HEK293 (cell line): ENCODE results near the gene CACTIN.

Source experiments
- KLF10 ChIP-seq: fragments of 450-650 bp; IDR thresholded peaks from 2 replicates; pipeline ENCODE4 v1.5.1; 2018; ENCODE audit warnings: missing biosample characterization, mild to moderate bottlenecking, missing genetic modification characterization
- OVOL3 ChIP-seq: fragments of 450-650 bp; formaldehyde crosslinking; IDR thresholded peaks from 2 replicates; pipeline ENCODE4 v1.5.1; 2016; ENCODE audit warnings: missing biosample characterization, missing genetic modification characterization
- ZBTB10 ChIP-seq: fragments of 450-650 bp; formaldehyde crosslinking; IDR thresholded peaks from 2 replicates; pipeline ENCODE4 v1.5.1; 2016; ENCODE audit warnings: missing biosample characterization, missing genetic modification characterization
- ZBTB11 ChIP-seq: fragments of 450-650 bp; formaldehyde crosslinking; conservative IDR thresholded peaks from 2 replicates; pipeline ENCODE4 v1.5.1; 2016; ENCODE audit warnings: low read depth, missing biosample characterization, missing genetic modification characterization
- ZBTB26 ChIP-seq: fragments of 450-650 bp; formaldehyde crosslinking; optimal IDR thresholded peaks from 2 replicates; pipeline ENCODE3; 2016; ENCODE audit warnings: missing biosample characterization, mild to moderate bottlenecking, missing genetic modification characterization
- ZNF10 ChIP-seq: fragments of 450-650 bp; formaldehyde crosslinking; IDR thresholded peaks from 2 replicates; pipeline ENCODE4 v1.5.1; 2017; ENCODE audit warnings: missing biosample characterization, missing genetic modification characterization
- ZNF112 ChIP-seq: fragments of 450-650 bp; formaldehyde crosslinking; IDR thresholded peaks from 2 replicates; pipeline ENCODE4 v1.5.0; 2017; ENCODE audit warnings: missing biosample characterization, missing genetic modification characterization
- ZNF148 ChIP-seq: fragments of 450-650 bp; formaldehyde crosslinking; IDR thresholded peaks from 2 replicates; pipeline ENCODE4 v1.5.0; 2017; ENCODE audit warnings: missing biosample characterization, missing genetic modification characterization, borderline replicate concordance
- ZNF157 ChIP-seq: fragments of 450-650 bp; formaldehyde crosslinking; IDR thresholded peaks from 2 replicates; pipeline ENCODE4 v1.5.1; 2016; ENCODE audit warnings: missing biosample characterization, missing genetic modification characterization
- ZNF169 ChIP-seq: fragments of 450-650 bp; formaldehyde crosslinking; IDR thresholded peaks from 2 replicates; pipeline ENCODE4 v1.5.1; 2016; ENCODE audit warnings: missing biosample characterization, missing genetic modification characterization
- ZNF18 ChIP-seq: fragments of 450-650 bp; formaldehyde crosslinking; IDR thresholded peaks from 2 replicates; pipeline ENCODE4 v1.5.1; 2016; ENCODE audit warnings: missing biosample characterization, missing genetic modification characterization
- ZNF23 ChIP-seq: fragments of 450-650 bp; formaldehyde crosslinking; IDR thresholded peaks from 2 replicates; pipeline ENCODE4 v1.5.1; 2016; ENCODE audit warnings: missing biosample characterization, missing genetic modification characterization, borderline replicate concordance
- ZNF311 ChIP-seq: fragments of 450-650 bp; formaldehyde crosslinking; IDR thresholded peaks from 2 replicates; pipeline ENCODE4 v1.5.1; 2017; ENCODE audit warnings: missing biosample characterization, missing genetic modification characterization, borderline replicate concordance
- ZNF350 ChIP-seq: fragments of 450-650 bp; formaldehyde crosslinking; IDR thresholded peaks from 2 replicates; pipeline ENCODE4 v1.5.0; 2017; ENCODE audit warnings: missing biosample characterization, mild to moderate bottlenecking, missing genetic modification characterization
- ZNF404 ChIP-seq: fragments of 450-650 bp; formaldehyde crosslinking; IDR thresholded peaks from 2 replicates; pipeline ENCODE4 v1.5.1; 2017; ENCODE audit warnings: missing biosample characterization, missing genetic modification characterization
- ZNF488 ChIP-seq: fragments of 450-650 bp; formaldehyde crosslinking; IDR thresholded peaks from 2 replicates; pipeline ENCODE4 v1.5.1; 2016; ENCODE audit warnings: missing biosample characterization, missing genetic modification characterization
- ZNF530 ChIP-seq: fragments of 450-650 bp; formaldehyde crosslinking; IDR thresholded peaks from 2 replicates; pipeline ENCODE4 v1.5.1; 2016; ENCODE audit warnings: low read depth, missing biosample characterization, missing genetic modification characterization
- ZNF585B ChIP-seq: fragments of 450-650 bp; formaldehyde crosslinking; IDR thresholded peaks from 2 replicates; pipeline ENCODE4 v1.5.1; 2016; ENCODE audit warnings: missing biosample characterization, missing genetic modification characterization
- ZNF645 ChIP-seq: fragments of 450-650 bp; formaldehyde crosslinking; IDR thresholded peaks from 2 replicates; pipeline ENCODE4; 2016; ENCODE audit warnings: missing biosample characterization, missing genetic modification characterization
- ZNF658 ChIP-seq: fragments of 450-650 bp; formaldehyde crosslinking; IDR thresholded peaks from 2 replicates; pipeline ENCODE4; 2016; ENCODE audit warnings: missing biosample characterization, missing genetic modification characterization
- ZNF701 ChIP-seq: fragments of 450-650 bp; formaldehyde crosslinking; IDR thresholded peaks from 2 replicates; pipeline ENCODE4 v1.5.1; 2016; ENCODE audit warnings: missing biosample characterization, missing genetic modification characterization
- ZNF792 ChIP-seq: fragments of 450-650 bp; formaldehyde crosslinking; IDR thresholded peaks from 2 replicates; pipeline ENCODE4 v1.5.1; 2016; ENCODE audit warnings: missing biosample characterization, missing genetic modification characterization
- ZSCAN16 ChIP-seq: fragments of 450-650 bp; formaldehyde crosslinking; IDR thresholded peaks from 2 replicates; pipeline ENCODE4 v1.5.1; 2016; ENCODE audit warnings: missing biosample characterization, missing genetic modification characterization

CACTIN gene

GRCh38 chr19:3626473-3627350 lies at the start of gene CACTIN (continued):
- TF ChIP-seq ZNF169 (tag by site-specific recombination): no peak
- TF ChIP-seq ZNF350 (tag by site-specific recombination): no peak
- TF ChIP-seq ZNF10: peak; percentile 25; the same call in 1 of the 2 replicates
- TF ChIP-seq ZNF792 (tag by site-specific recombination): no peak
- TF ChIP-seq ZNF645: no peak
- TF ChIP-seq ZBTB26 (tag by site-specific recombination): peak; percentile 97
- TF ChIP-seq ZNF404 (tag by site-specific recombination): no peak
- no peak for TF ChIP-seq OVOL3 (tag by site-specific recombination)
- TF ChIP-seq ZNF530 (tag by site-specific recombination): no peak
- TF ChIP-seq ZBTB10 (tag by site-specific recombination): peak; percentile 73
- TF ChIP-seq ZNF311 (tag by site-specific recombination): no peak
- TF ChIP-seq ZNF157: no peak
- no peak for TF ChIP-seq ZNF658 (tag by site-specific recombination)
- TF ChIP-seq KLF10: peak; percentile 99
- no peak for TF ChIP-seq ZNF112 (tag by site-specific recombination)
- no peak for TF ChIP-seq ZNF488
- TF ChIP-seq ZNF23 (tag by site-specific recombination): no peak
- TF ChIP-seq ZNF148 (tag by site-specific recombination): peak; percentile 61; the same call in 1 of the 2 replicates
- no peak for TF ChIP-seq ZNF701
- no peak for TF ChIP-seq ZNF18
- no peak for TF ChIP-seq ZSCAN16 (tag by site-specific recombination)
- TF ChIP-seq ZBTB11 (tag by site-specific recombination): no peak
- TF ChIP-seq ZNF585B (tag by site-specific recombination): no peak
